ENCODE data around the gene CFAP299.

Gene CFAP299

GRCh38 chr4:80931631-80932081, 596.1 kb downstream of the CFAP299 start:
- DNase-seq (ENCODE audit: low read depth), result no peak

GRCh38 chr4:80948141-80948540, 612.6 kb downstream of the CFAP299 start:
- no peak for DNase-seq (ENCODE audit: low read depth)

GRCh38 chr4:80948995-80949394, 613.5 kb downstream of the CFAP299 start:
- no peak for DNase-seq (ENCODE audit: low read depth)

GRCh38 chr4:80956421-80956820, 620.9 kb downstream of the CFAP299 start:
- no peak for DNase-seq (ENCODE audit: low read depth)

- DNase-seq (ENCODE audit: low read depth), result no peak
Measured at GRCh38 chr4:80963051-80963450, 627.5 kb downstream of the CFAP299 start.

GRCh38 chr4:80967346-80967745, 631.8 kb downstream of the CFAP299 start:
- DNase-seq (ENCODE audit: low read depth), result no peak

GRCh38 chr4:80980239-80980638, 644.7 kb downstream of the CFAP299 start:
- DNase-seq (ENCODE audit: low read depth), result no peak

- DNase-seq (ENCODE audit: low read depth), result no peak
Measured at GRCh38 chr4:80986011-80986410, 650.5 kb downstream of the CFAP299 start.

- no peak for DNase-seq (ENCODE audit: low read depth)
Measured at GRCh38 chr4:80989921-80990544, 654.5 kb downstream of the CFAP299 start.

- DNase-seq (ENCODE audit: low read depth), result no peak
Measured at GRCh38 chr4:80990851-80991250, 655.3 kb downstream of the CFAP299 start.

GRCh38 chr4:80999943-81000342, 664.4 kb downstream of the CFAP299 start:
- no peak for DNase-seq (ENCODE audit: low read depth)

- no peak for DNase-seq (ENCODE audit: low read depth)
Measured at GRCh38 chr4:81003597-81004111, 668.1 kb downstream of the CFAP299 start.

- DNase-seq (ENCODE audit: low read depth), result no peak
Measured at GRCh38 chr4:81007417-81007816, 671.9 kb downstream of the CFAP299 start.

Data from stimulated activated CD8-positive, alpha-beta memory T cell treated with anti-CD3 and anti-CD28 coated beads, Interleukin-15, amount 100 ng/mL, for 24 hours (primary cell).